DOHH2 (cell line): ENCODE measurements around the gene ZFAND2A.

Experiments used
- H3F3A ChIP-seq: fragments of 200-600 bp; sonication (generic), shearing (Covaris generic); 2 replicates; pipeline ENCODE4 v1.6.0; 2016; ENCODE audit warnings: antibody characterized with exemption, mild to moderate bottlenecking; ENCODE audit not compliant: control insufficient read depth, insufficient read depth
- H3K27ac ChIP-seq: fragments of 200-600 bp; sonication (generic); 2 replicates; pipeline ENCODE4 v1.5.1; 2014; ENCODE audit warnings: low read depth, mild to moderate bottlenecking, low read length, moderate library complexity
- H3K27me3 ChIP-seq: fragments of 200-600 bp; sonication (generic); 2 replicates; pipeline ENCODE4 v1.6.1; 2014; ENCODE audit warnings: mild to moderate bottlenecking, low read length, mixed read lengths; ENCODE audit not compliant: control insufficient read depth
- H3K36me3 ChIP-seq: fragments of 200-600 bp; sonication (generic); 2 replicates; pipeline ENCODE4 v1.6.1; 2014; ENCODE audit warnings: mild to moderate bottlenecking, low read length, moderate library complexity, mixed read lengths; ENCODE audit not compliant: control insufficient read depth
- H3K4me1 ChIP-seq: fragments of 200-600 bp; sonication (generic); 2 replicates; pipeline ENCODE4 v1.6.1; 2014; ENCODE audit warnings: mild to moderate bottlenecking, low read length, mixed read lengths; ENCODE audit not compliant: control insufficient read depth
- H3K4me2 ChIP-seq: fragments of 200-600 bp; sonication (generic); 2 replicates; pipeline ENCODE4 v1.6.0; 2014; ENCODE audit warnings: mild to moderate bottlenecking, low read length, moderate library complexity
- H3K4me3 ChIP-seq: fragments of 200-600 bp; sonication (generic); 2 replicates; pipeline ENCODE4 v1.5.1; 2014; ENCODE audit warnings: mild to moderate bottlenecking, low read length, mixed read lengths
- H3K79me2 ChIP-seq: fragments of 200-600 bp; sonication (generic); 2 replicates; pipeline ENCODE4 v1.6.1; 2014; ENCODE audit warnings: mild to moderate bottlenecking, low read length, mixed read lengths; ENCODE audit not compliant: control insufficient read depth
- H3K9me2 ChIP-seq: fragments of 200-600 bp; sonication (generic); replicated peaks from 2 replicates; pipeline ENCODE4 v1.6.1; 2014; ENCODE audit warnings: mild to moderate bottlenecking, low read length, mixed read lengths; ENCODE audit not compliant: control insufficient read depth
- H3K9me3 ChIP-seq: fragments of 200-600 bp; sonication (generic); 2 replicates; pipeline ENCODE4 v1.6.1; 2014; ENCODE audit warnings: antibody characterized with exemption, low read length, mixed read lengths; ENCODE audit not compliant: control insufficient read depth, insufficient read depth
- H4K20me1 ChIP-seq: fragments of 200-600 bp; sonication (generic); 2 replicates; pipeline ENCODE4 v1.6.0; 2014; ENCODE audit warnings: low read depth, mild to moderate bottlenecking, antibody characterized with exemption, low read length, moderate library complexity; ENCODE audit not compliant: control insufficient read depth, insufficient read depth
- EZH2phosphoT487 ChIP-seq: fragments of 200-600 bp; sonication (generic); IDR thresholded peaks from 2 replicates; pipeline ENCODE4 v1.6.1; 2017; ENCODE audit warnings: borderline replicate concordance, mild to moderate bottlenecking, antibody characterized with exemption, low read length, moderate library complexity, mixed read lengths
- TF ChIP-seq, protein P1 (sequence below): fragments of 200-600 bp; sonication (generic); IDR thresholded peaks from one replicate; pipeline ENCODE4 v1.5.1; 2014; ENCODE audit warnings: antibody characterized with exemption, mild to moderate bottlenecking, low read depth, low read length; ENCODE audit not compliant: poor library complexity, severe bottlenecking

ZFAND2A gene

DNA sequence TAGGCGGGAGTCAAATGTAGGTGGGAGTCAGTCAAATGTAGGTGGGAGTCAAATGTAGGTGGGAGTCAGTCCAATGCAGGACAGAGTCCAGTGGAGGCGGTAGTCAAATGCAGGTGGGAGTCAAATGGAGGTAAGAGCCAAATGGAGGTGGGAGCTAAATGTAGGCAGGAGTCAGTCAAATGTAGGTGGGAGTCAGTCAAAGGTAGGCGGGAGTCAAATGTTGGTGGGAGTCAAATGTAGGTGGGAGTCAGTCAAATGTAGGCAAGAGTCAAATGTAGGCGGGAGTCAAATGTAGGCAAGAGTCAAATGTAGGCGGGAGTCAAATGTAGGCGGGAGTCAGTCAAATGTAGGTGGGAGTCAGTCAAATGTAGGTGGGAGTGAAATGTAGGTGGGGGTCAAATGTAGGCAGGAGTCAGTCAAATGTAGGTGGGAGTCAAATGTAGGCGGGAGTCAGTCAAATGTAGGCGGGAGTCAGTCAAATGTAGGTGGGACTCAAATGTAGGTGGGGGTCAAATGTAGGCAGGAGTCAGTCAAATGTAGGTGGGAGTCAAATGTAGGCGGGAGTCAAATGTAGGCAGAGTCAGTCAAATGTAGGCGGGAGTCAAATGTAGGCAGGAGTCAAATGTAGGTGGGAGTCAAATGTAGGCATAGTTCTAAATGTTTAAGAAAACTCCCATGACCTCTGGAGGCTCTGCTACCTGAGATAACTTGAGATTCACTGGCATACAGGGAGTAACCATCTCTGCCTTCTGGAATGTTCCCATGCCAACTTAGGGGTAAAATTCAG is 30.2 kb upstream of the ZFAND2A start:
- Histone ChIP-seq H3K79me2 (no peaks in the 10 kb centered on the region), H3K4me1 (peaks cover 6% of the 10 kb centered on the region), H3F3A (peaks cover 13% of the 10 kb centered on the region), H3K4me2 (no peak overlapping the region), H3K4me3 (no peak overlapping the region), H3K9me2 (no peaks in the 10 kb centered on the region), H3K27ac (no peak overlapping the region), H4K20me1 (no peaks in the 10 kb centered on the region), H3K36me3 (no peaks in the 10 kb centered on the region), H3K9me3 (peaks cover 12% of the 10 kb centered on the region; the same call in 1 of the 2 replicates), H3K27me3 (peaks cover 8% of the 10 kb centered on the region)
- TF ChIP-seq EZH2phosphoT487: no peak
- TF ChIP-seq, protein P1, sequence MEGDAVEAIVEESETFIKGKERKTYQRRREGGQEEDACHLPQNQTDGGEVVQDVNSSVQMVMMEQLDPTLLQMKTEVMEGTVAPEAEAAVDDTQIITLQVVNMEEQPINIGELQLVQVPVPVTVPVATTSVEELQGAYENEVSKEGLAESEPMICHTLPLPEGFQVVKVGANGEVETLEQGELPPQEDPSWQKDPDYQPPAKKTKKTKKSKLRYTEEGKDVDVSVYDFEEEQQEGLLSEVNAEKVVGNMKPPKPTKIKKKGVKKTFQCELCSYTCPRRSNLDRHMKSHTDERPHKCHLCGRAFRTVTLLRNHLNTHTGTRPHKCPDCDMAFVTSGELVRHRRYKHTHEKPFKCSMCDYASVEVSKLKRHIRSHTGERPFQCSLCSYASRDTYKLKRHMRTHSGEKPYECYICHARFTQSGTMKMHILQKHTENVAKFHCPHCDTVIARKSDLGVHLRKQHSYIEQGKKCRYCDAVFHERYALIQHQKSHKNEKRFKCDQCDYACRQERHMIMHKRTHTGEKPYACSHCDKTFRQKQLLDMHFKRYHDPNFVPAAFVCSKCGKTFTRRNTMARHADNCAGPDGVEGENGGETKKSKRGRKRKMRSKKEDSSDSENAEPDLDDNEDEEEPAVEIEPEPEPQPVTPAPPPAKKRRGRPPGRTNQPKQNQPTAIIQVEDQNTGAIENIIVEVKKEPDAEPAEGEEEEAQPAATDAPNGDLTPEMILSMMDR: no peak

DNA sequence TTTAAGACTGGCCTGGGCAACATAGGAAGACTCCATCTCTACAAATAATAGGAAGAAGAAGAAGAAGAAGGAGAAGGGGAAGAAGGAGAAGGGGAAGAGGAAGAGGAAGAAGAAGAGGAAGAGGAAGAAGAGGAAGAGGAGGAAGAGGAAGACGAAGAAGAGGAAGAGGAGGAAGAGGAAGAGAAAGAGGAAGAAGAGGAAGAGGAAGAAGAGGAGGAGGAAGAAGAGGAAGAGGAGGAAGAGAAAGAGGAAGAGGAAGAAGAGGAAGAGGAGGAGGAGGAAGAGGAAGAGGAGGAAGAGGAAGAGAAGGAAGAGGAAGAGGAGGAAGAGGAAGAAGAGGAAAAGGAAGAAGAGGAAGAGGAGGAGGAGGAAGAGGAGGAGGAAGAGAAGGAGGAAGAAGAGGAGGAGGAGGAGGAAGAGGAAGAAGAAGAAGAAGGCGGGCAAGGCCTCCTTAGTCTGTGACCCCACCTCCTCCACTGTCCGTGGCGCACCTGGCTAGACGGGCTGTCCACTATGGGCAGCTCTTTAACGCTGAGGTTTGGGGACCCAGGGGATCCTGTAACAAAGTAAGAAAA is 28.8 kb upstream of the ZFAND2A start:
- H3K79me2 ChIP-seq: no peaks in the 10 kb centered on the region
- H3K9me2 ChIP-seq: no peaks in the 10 kb centered on the region
- H3F3A ChIP-seq: peaks cover 13% of the 10 kb centered on the region
- H3K4me2 ChIP-seq: no peak overlapping the region
- peaks cover 6% of the 10 kb centered on the region for H3K4me1 ChIP-seq
- no peak overlapping the region for H3K4me3 ChIP-seq
- peaks cover 12% of the 10 kb centered on the region; the same call in 1 of the 2 replicates for H3K9me3 ChIP-seq
- no peak for TF ChIP-seq EZH2phosphoT487
- TF ChIP-seq, protein P1: no peak
- H3K27me3 ChIP-seq: peaks cover 4% of the 10 kb centered on the region; the same call in 1 of the 2 replicates
- H3K36me3 ChIP-seq: no peaks in the 10 kb centered on the region
- H4K20me1 ChIP-seq: no peaks in the 10 kb centered on the region
- H3K27ac ChIP-seq: peak overlapping the region; percentile 37

DNA sequence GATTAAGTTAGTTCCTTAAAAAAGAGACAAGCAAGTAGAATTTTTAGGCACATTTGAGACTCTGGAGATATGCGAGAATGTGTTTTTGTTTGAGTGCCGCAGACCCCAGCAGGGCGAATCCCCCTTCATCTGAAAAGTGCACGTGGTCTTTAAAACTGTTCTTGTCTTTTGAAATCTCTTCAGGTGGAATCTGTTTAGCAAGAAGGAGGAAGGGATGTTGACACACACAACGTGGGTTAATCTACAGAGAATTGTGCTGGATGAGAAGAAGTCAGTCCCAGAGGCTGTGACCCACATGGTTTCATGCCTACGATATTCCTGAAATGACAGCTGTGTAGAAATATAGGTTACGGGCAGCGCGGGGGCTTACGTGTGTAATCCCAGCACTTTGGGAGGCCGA is 27.1 kb upstream of the ZFAND2A start:
- Histone ChIP-seq H4K20me1 (no peaks in the 10 kb centered on the region), H3K4me3 (no peak overlapping the region), H3K4me2 (no peak overlapping the region), H3K27me3 (no peaks in the 10 kb centered on the region; the same call in 1 of the 2 replicates), H3F3A (peaks cover 13% of the 10 kb centered on the region), H3K36me3 (no peaks in the 10 kb centered on the region), H3K79me2 (no peaks in the 10 kb centered on the region), H3K27ac (no peak overlapping the region), H3K9me3 (peaks cover 12% of the 10 kb centered on the region; the same call in 1 of the 2 replicates), H3K9me2 (no peaks in the 10 kb centered on the region), H3K4me1 (peaks cover 2% of the 10 kb centered on the region)
- TF ChIP-seq, protein P1: no peak
- TF ChIP-seq EZH2phosphoT487: no peak
